Chondrocyte (in vitro differentiated cells): ENCODE results near the gene EEF1A2. TPM values are rescaled to one million over a fixed set of nuclear protein-coding genes. Genes with fewer than 3 reads are reported as not detected.
A peak's percentile ranks its signal among the peaks of the same experiment; 100 is the strongest.

Source experiments
- DNase-seq: peaks from one replicate; pipeline ENCODE4 v3.0.0; 2021; ENCODE audit warnings: mixed read lengths, low spot score
- H3K27ac Mint-ChIP-seq: one replicate; pipeline ENCODE4 v1.8.0; 2021; ENCODE audit warnings: mild to moderate bottlenecking, moderate library complexity, mixed read lengths; ENCODE audit not compliant: unreplicated experiment
- H3K27me3 Mint-ChIP-seq: 2 replicates; pipeline ENCODE4 v1.8.0; 2021; ENCODE audit warnings: low read depth, mixed read lengths
- H3K36me3 Mint-ChIP-seq: 2 replicates; pipeline ENCODE4 v1.8.0; 2021; ENCODE audit warnings: low read depth, mixed read lengths
- H3K4me1 Mint-ChIP-seq: 2 replicates; pipeline ENCODE4 v1.8.0; 2021; ENCODE audit warnings: low read depth, mild to moderate bottlenecking, mixed read lengths
- H3K4me3 Mint-ChIP-seq: one replicate; pipeline ENCODE4 v1.8.0; 2021; ENCODE audit warnings: mild to moderate bottlenecking, moderate library complexity, mixed read lengths; ENCODE audit not compliant: unreplicated experiment
- H3K9me3 Mint-ChIP-seq: 2 replicates; pipeline ENCODE4 v1.8.0; 2021; ENCODE audit warnings: low read depth, mixed read lengths
- CTCF ChIP-seq: fragments of 200-600 bp; sonication (generic); IDR thresholded peaks from 2 replicates; pipeline ENCODE4 v1.5.0; 2021; ENCODE audit warnings: antibody characterized with exemption, mild to moderate bottlenecking, moderate library complexity
- long read RNA-seq: library from polyadenylated mRNA; stranded (forward); transcript quantifications from one replicate; pipeline ENCODE4 v2.0.0, GENCODE V29; 2021
- total RNA-seq: library from RNA; stranded (reverse); gene quantifications from 3 replicates; pipeline ENCODE4 v1.2.1, GENCODE V29; 2021

EEF1A2 gene
- 0.34 to 6.5 TPM (median 5.5 TPM) in 3 replicates for total RNA-seq
- long read RNA-seq, transcript EEF1A2-201 (8 exons, 2,014 nt): major isoform, 11 of 13 reads
- long read RNA-seq, partial matches to known transcripts: 2 of 13 reads
- long read RNA-seq, other reads (novel, unspliced or antisense): 0 of 13 reads

GRCh38 chr20:63498960-63499337 is at the start of gene EEF1A2:
EEF1A2 (minus strand) TSS chr20:63499083; CDS start chr20:63497763, 1,320 bp downstream.
- Mint-ChIP-seq H3K4me3 (peak within 1 kb of the TSS; percentile 49), H3K27me3 (no peaks in the 10 kb centered on the region), H3K9me3 (no peaks in the 10 kb centered on the region), H3K36me3 (no peaks in the 10 kb centered on the region), H3K27ac (no peak within 1 kb of the TSS), H3K4me1 (no peaks in the 10 kb centered on the region)
- no peak for DNase-seq
- no peak for TF ChIP-seq CTCF

- no peaks in the 10 kb centered on the region for H3K36me3 Mint-ChIP-seq
- DNase-seq: no peak
- H3K9me3 Mint-ChIP-seq: no peaks in the 10 kb centered on the region
- H3K4me1 Mint-ChIP-seq: no peaks in the 10 kb centered on the region
- no peak overlapping the region for H3K4me3 Mint-ChIP-seq
- TF ChIP-seq CTCF: no peak
- H3K27ac Mint-ChIP-seq: no peak overlapping the region
- H3K27me3 Mint-ChIP-seq: peaks cover 10% of the 10 kb centered on the region
These were observed 49.7 kb upstream of the EEF1A2 start for GRCh38 chr20:63548542-63548941.

- TF ChIP-seq CTCF: no peak
- no peak for DNase-seq
These were observed 49.0 kb upstream of the EEF1A2 start, which contains the start of gene SRMS for GRCh38 chr20:63547725-63548480. SRMS (minus strand) TSS chr20:63547749; CDS start chr20:63547463, 286 bp downstream.

GRCh38 chr20:63546956-63547724 is 48.3 kb upstream of the EEF1A2 start:
- Mint-ChIP-seq H3K27me3 (peaks cover 10% of the 10 kb centered on the region), H3K27ac (no peak overlapping the region), H3K4me1 (no peaks in the 10 kb centered on the region), H3K9me3 (no peaks in the 10 kb centered on the region), H3K4me3 (no peak overlapping the region), H3K36me3 (no peaks in the 10 kb centered on the region)
- no peak for DNase-seq
- TF ChIP-seq CTCF: no peak

More at GRCh38 chr20:63547725-63548480, 49.0 kb upstream of the EEF1A2 start, which contains the start of gene SRMS:
- Mint-ChIP-seq H3K9me3 (no peaks in the 10 kb centered on the region), H3K4me1 (no peaks in the 10 kb centered on the region), H3K27ac (no peak within 1 kb of the TSS), H3K27me3 (peaks cover 10% of the 10 kb centered on the region), H3K36me3 (no peaks in the 10 kb centered on the region), H3K4me3 (no peak within 1 kb of the TSS)

GRCh38 chr20:63546256-63546955 is 47.5 kb upstream of the EEF1A2 start:
- Mint-ChIP-seq H3K27ac (no peak overlapping the region), H3K27me3 (peaks cover 10% of the 10 kb centered on the region), H3K4me3 (no peak overlapping the region), H3K9me3 (no peaks in the 10 kb centered on the region), H3K4me1 (no peaks in the 10 kb centered on the region), H3K36me3 (no peaks in the 10 kb centered on the region)
- DNase-seq: no peak
- no peak for TF ChIP-seq CTCF
